GM15510 (cell line): ENCODE results near the gene PSENEN.

Experiments used
- POLR2A ChIP-seq: IDR thresholded peaks from 3 replicates; pipeline ENCODE4 v1.6.1; 2011; ENCODE audit warnings: borderline replicate concordance; ENCODE audit not compliant: insufficient read length; ENCODE audit errors: extremely low read depth

Gene PSENEN

GRCh38 chr19:35727053-35727955 lies 18.1 kb upstream of the PSENEN start:
- TF ChIP-seq POLR2A: no peak

- no peak for TF ChIP-seq POLR2A
Measured at GRCh38 chr19:35727956-35728706, 17.3 kb upstream of the PSENEN start.

- no peak for TF ChIP-seq POLR2A
Measured at GRCh38 chr19:35729021-35729420, 16.4 kb upstream of the PSENEN start.

- TF ChIP-seq POLR2A: no peak
Measured at GRCh38 chr19:35729763-35730162, 15.7 kb upstream of the PSENEN start.

GRCh38 chr19:35730326-35730725 lies 15.1 kb upstream of the PSENEN start:
- no peak for TF ChIP-seq POLR2A

- TF ChIP-seq POLR2A: no peak
Measured at GRCh38 chr19:35731353-35731752, 14.1 kb upstream of the PSENEN start.

GRCh38 chr19:35731779-35732405 lies 13.6 kb upstream of the PSENEN start:
- TF ChIP-seq POLR2A: no peak

- TF ChIP-seq POLR2A: no peak
Measured at GRCh38 chr19:35732540-35733179, 12.8 kb upstream of the PSENEN start.

- no peak for TF ChIP-seq POLR2A
Measured at GRCh38 chr19:35733180-35734125, 12.0 kb upstream of the PSENEN start.

GRCh38 chr19:35734273-35734672 lies 11.2 kb upstream of the PSENEN start:
- no peak for TF ChIP-seq POLR2A

GRCh38 chr19:35734889-35735288 lies 10.6 kb upstream of the PSENEN start:
- TF ChIP-seq POLR2A: no peak

- no peak for TF ChIP-seq POLR2A
Measured at GRCh38 chr19:35736913-35737886, 8.3 kb upstream of the PSENEN start.
